ENCODE results near the gene RUVBL2.
"Not testable (repeated sequence)": the region's sequence is repeated elsewhere in the genome, so short reads cannot be mapped to it uniquely, and the experiment has no call there.

DNA sequence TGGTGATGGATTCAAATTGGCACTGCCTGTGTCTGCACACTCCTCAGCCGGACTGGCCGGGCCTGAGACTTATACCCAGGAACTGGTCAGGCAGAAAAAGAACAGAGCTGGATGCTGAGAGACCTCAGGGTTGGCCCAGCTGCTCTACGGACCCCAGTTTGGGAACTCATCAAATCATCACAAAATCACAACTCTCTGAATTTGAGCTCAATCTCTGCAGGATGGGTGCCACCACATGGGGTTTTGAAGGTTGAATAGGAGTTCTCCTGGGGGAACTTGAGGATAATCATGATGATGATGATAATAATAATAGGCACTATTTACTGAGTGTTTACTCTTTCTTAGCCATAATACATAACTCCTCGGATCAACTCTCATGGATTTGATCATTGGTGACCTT is 49.0 kb downstream of the RUVBL2 start:
- TF ChIP-seq ZFX (IDR thresholded peaks at IDR 0.05): not testable (repeated sequence)
- TF ChIP-seq, protein P1, sequence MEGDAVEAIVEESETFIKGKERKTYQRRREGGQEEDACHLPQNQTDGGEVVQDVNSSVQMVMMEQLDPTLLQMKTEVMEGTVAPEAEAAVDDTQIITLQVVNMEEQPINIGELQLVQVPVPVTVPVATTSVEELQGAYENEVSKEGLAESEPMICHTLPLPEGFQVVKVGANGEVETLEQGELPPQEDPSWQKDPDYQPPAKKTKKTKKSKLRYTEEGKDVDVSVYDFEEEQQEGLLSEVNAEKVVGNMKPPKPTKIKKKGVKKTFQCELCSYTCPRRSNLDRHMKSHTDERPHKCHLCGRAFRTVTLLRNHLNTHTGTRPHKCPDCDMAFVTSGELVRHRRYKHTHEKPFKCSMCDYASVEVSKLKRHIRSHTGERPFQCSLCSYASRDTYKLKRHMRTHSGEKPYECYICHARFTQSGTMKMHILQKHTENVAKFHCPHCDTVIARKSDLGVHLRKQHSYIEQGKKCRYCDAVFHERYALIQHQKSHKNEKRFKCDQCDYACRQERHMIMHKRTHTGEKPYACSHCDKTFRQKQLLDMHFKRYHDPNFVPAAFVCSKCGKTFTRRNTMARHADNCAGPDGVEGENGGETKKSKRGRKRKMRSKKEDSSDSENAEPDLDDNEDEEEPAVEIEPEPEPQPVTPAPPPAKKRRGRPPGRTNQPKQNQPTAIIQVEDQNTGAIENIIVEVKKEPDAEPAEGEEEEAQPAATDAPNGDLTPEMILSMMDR (conservative IDR thresholded peaks at IDR 0.05): not testable (repeated sequence)

Data from C4-2B (cell line).